IMR-90 (cell line): ENCODE data around the gene CHRM5. TPM values are rescaled to one million over a fixed set of nuclear protein-coding genes. Genes with fewer than 3 reads are reported as not detected.
A peak's percentile ranks its signal among the peaks of the same experiment; 100 is the strongest.

ENCODE experiments used
- ATAC-seq: fragments of 200-7000 bp; cut with Tn5 transposase; 2 replicates; pipeline ENCODE4 v1.9.1; 2020; ENCODE audit warnings: low read depth, mild to moderate bottlenecking, moderate library complexity
- BruUV-seq: library from RNA; stranded (reverse); fragments of 400-500 nt; replicated peaks from 2 replicates; lab custom pipeline; 2021; lab: Mats Ljungman, UMichigan
- CTCF ChIA-PET: fragments of 300-600 bp; formaldehyde crosslinking; extraction: SDS; loops from one replicate; lab custom pipeline; 2021; ENCODE audit warnings: antibody characterized with exemption; lab: Yijun Ruan, JAX
- POLR2A ChIA-PET: fragments of 300-600 bp; sonication (Branson Sonifier 250); formaldehyde crosslinking; loops from one replicate; lab custom pipeline; 2022; ENCODE audit warnings: antibody characterized with exemption; ENCODE audit not compliant: unreplicated experiment; lab: Charles Lee
- DNase-seq: peaks from one replicate; pipeline ENCODE4 v3.0.0; 2013
- H2AFZ ChIP-seq: replicated peaks from 2 replicates; pipeline ENCODE3; 2013; ENCODE audit warnings: low read length, mild to moderate bottlenecking; ENCODE audit not compliant: poor library complexity
- H2AK5ac ChIP-seq: 2 replicates; pipeline ENCODE4 v1.6.1; 2013; ENCODE audit warnings: low read depth, low read length, inconsistent platforms
- H2AK9ac ChIP-seq: replicated peaks from 2 replicates; pipeline ENCODE3; 2013; ENCODE audit warnings: mild to moderate bottlenecking, low read depth, low read length, moderate library complexity; ENCODE audit not compliant: poor library complexity
- H2BK120ac ChIP-seq: 2 replicates; pipeline ENCODE4 v1.6.1; 2013; ENCODE audit warnings: low read depth, low read length, inconsistent platforms
- H2BK15ac ChIP-seq: 3 replicates; pipeline ENCODE4 v1.6.1; 2013; ENCODE audit warnings: low read depth, low read length, inconsistent platforms
- H2BK20ac ChIP-seq: 2 replicates; pipeline ENCODE4 v1.6.1; 2013; ENCODE audit warnings: low read depth, mild to moderate bottlenecking, inconsistent platforms, low read length, moderate library complexity
- H2BK5ac ChIP-seq: 2 replicates; pipeline ENCODE4 v1.6.1; 2013; ENCODE audit warnings: mild to moderate bottlenecking, low read depth, low read length, inconsistent platforms; ENCODE audit not compliant: poor library complexity, severe bottlenecking
- H3K14ac ChIP-seq: replicated peaks from 2 replicates; pipeline ENCODE4 v1.6.1; 2013; ENCODE audit warnings: low read depth, low read length, inconsistent platforms
- H3K18ac ChIP-seq: 2 replicates; pipeline ENCODE4 v1.6.1; 2013; ENCODE audit warnings: low read depth, low read length, control low read depth
- H3K23ac ChIP-seq: 2 replicates; pipeline ENCODE4 v1.6.1; 2013; ENCODE audit warnings: low read depth, low read length, inconsistent platforms
- H3K27ac ChIP-seq: 2 replicates; pipeline ENCODE4 v1.5.1; 2013; ENCODE audit warnings: mild to moderate bottlenecking, control low read depth, low read length; ENCODE audit not compliant: insufficient read depth
- H3K27me3 ChIP-seq: 2 replicates; pipeline ENCODE4 v1.6.1; 2013; ENCODE audit warnings: low read length; ENCODE audit not compliant: control insufficient read depth, insufficient read depth
- H3K36me3 ChIP-seq: 2 replicates; pipeline ENCODE4 v1.6.1; 2013; ENCODE audit warnings: low read length, mixed read lengths; ENCODE audit not compliant: control insufficient read depth, insufficient read depth
- H3K4ac ChIP-seq: 2 replicates; pipeline ENCODE4 v1.6.1; 2013; ENCODE audit warnings: low read depth, low read length, inconsistent platforms
- H3K4me1 ChIP-seq: 2 replicates; pipeline ENCODE4 v1.6.1; 2013; ENCODE audit warnings: low read length, mixed read lengths; ENCODE audit not compliant: control insufficient read depth, insufficient read depth
- H3K4me2 ChIP-seq: 2 replicates; pipeline ENCODE4 v1.6.1; 2013; ENCODE audit warnings: low read depth, mild to moderate bottlenecking, control low read depth, low read length, moderate library complexity
- H3K4me3 ChIP-seq: 2 replicates; pipeline ENCODE4 v1.5.1; 2013; ENCODE audit warnings: low read depth, mild to moderate bottlenecking, control low read depth, low read length, moderate library complexity; ENCODE audit not compliant: insufficient read depth
- H3K56ac ChIP-seq: 2 replicates; pipeline ENCODE4 v1.6.1; 2013; ENCODE audit warnings: low read length, inconsistent platforms; ENCODE audit not compliant: insufficient read depth; ENCODE audit errors: extremely low read depth
- H3K79me1 ChIP-seq, 2 experiments: 2 replicates each; pipeline ENCODE4 v1.6.1; 2013; ENCODE audit warnings: low read length in 2 of 2, inconsistent platforms in 1 of 2, low read depth in 1 of 2
- H3K9ac ChIP-seq: 2 replicates; pipeline ENCODE4 v1.6.1; 2013; ENCODE audit warnings: low read depth, low read length, control low read depth
- H3K9me1 ChIP-seq: 2 replicates; pipeline ENCODE4 v1.6.1; 2013; ENCODE audit warnings: low read length, inconsistent platforms; ENCODE audit not compliant: insufficient read depth
- H3K9me3 ChIP-seq: 2 replicates; pipeline ENCODE4 v1.6.1; 2013; ENCODE audit warnings: low read length; ENCODE audit not compliant: control insufficient read depth, insufficient read depth
- H4K20me1 ChIP-seq: 2 replicates; pipeline ENCODE4 v1.6.1; 2013; ENCODE audit warnings: low read length, inconsistent platforms; ENCODE audit not compliant: insufficient read depth
- H4K5ac ChIP-seq: 2 replicates; pipeline ENCODE4 v1.6.1; 2013; ENCODE audit warnings: mild to moderate bottlenecking, low read depth, low read length, control low read depth
- H4K8ac ChIP-seq, 2 experiments: 2 replicates each; pipeline ENCODE4 v1.6.1; 2013; ENCODE audit warnings: low read depth in 2 of 2, low read length in 2 of 2, control low read depth in 1 of 2, inconsistent platforms in 1 of 2
- H4K91ac ChIP-seq: 2 replicates; pipeline ENCODE4 v1.6.1; 2013; ENCODE audit warnings: low read depth, low read length, inconsistent platforms; ENCODE audit not compliant: insufficient read depth
- BHLHE40 ChIP-seq: fragments of 150-350 bp; IDR thresholded peaks from 2 replicates; pipeline ENCODE4 v1.6.1; 2016; ENCODE audit warnings: mild to moderate bottlenecking, low read depth, low read length
- CHD1 ChIP-seq: IDR thresholded peaks from 2 replicates; pipeline ENCODE4 v1.6.1; 2012; ENCODE audit warnings: low read depth, low read length, improper control_type of control experiment
- ELK1 ChIP-seq: fragments of 150-350 bp; IDR thresholded peaks from 2 replicates; pipeline ENCODE4 v1.6.1; 2016; ENCODE audit warnings: low read depth, mild to moderate bottlenecking, low read length, moderate library complexity, borderline replicate concordance
- FOS ChIP-seq: fragments of 150-350 bp; IDR thresholded peaks from 2 replicates; pipeline ENCODE4 v1.6.1; 2016; ENCODE audit warnings: low read depth, low read length
- MXI1 ChIP-seq: IDR thresholded peaks from 2 replicates; pipeline ENCODE4 v1.6.1; 2012; ENCODE audit warnings: low read depth, mild to moderate bottlenecking, low read length, moderate library complexity, borderline replicate concordance
- RAD21 ChIP-seq: IDR thresholded peaks from 2 replicates; pipeline ENCODE4 v1.6.1; 2012; ENCODE audit warnings: low read length, improper control_type of control experiment
- SMC3 ChIP-seq: fragments of 150-350 bp; IDR thresholded peaks from 2 replicates; pipeline ENCODE4 v1.6.1; 2016; ENCODE audit warnings: low read depth, mild to moderate bottlenecking, antibody characterized with exemption, low read length, moderate library complexity
- WGBS, 2 experiments: methylation state at CpG; one replicate each; pipeline versions ENCODE4 v1.1.5 to v1.1.7; 2013; ENCODE audit warnings: missing lambda C conversion rate in 2 of 2; ENCODE audit not compliant: insufficient read length in 1 of 2; ENCODE audit errors: extremely low coverage in 2 of 2; 5-methylcytosine and 5-hydroxymethylcytosine counted together
- dilution Hi-C: fragments of 300-500 bp; cut with HindIII; formaldehyde crosslinking; loops from one replicate; pipeline ENCODE4 v1.14.3; 2018; ENCODE audit warnings: low sequenced_read_pairs; ENCODE audit not compliant: unreplicated experiment
- in situ Hi-C: fragments of 300-500 bp; cut with MboI; formaldehyde crosslinking; loops from 3 replicates; pipeline ENCODE4 v1.14.3; 2019; ENCODE audit warnings: low sequenced_read_pairs, inconsistent platforms, mixed read lengths
- intact Hi-C: fragments of 100-400 bp; cut with micrococcal nuclease; formaldehyde crosslinking; loops from 2 replicates; pipeline ENCODE4 v1.10.0; 2022
- polyA plus RNA-seq, 3 experiments: library from polyadenylated mRNA; depleted of rRNA; stranded (reverse); fragments of >200 nt; gene quantifications; 2 replicates each; pipeline ENCODE4 v1.2.3, GENCODE V29; 2012; ENCODE audit warnings: low replicate concordance in 1 of 3
- total RNA-seq: library from RNA; depleted of rRNA; stranded (reverse); fragments of >200 nt; gene quantifications from 2 replicates; pipeline ENCODE4 v1.2.3, GENCODE V29; 2012
- TF ChIP-seq, protein P1 (sequence below): conservative IDR thresholded peaks from 2 replicates; pipeline ENCODE4 v1.5.1; 2012; ENCODE audit warnings: mild to moderate bottlenecking, low read depth, low read length, improper control_type of control experiment

Gene CHRM5
- total and polyA plus RNA-seq, 2 of the 4 experiments (the other 2 are of a cell fraction) = under 0.01 to 0.03 TPM

DNA sequence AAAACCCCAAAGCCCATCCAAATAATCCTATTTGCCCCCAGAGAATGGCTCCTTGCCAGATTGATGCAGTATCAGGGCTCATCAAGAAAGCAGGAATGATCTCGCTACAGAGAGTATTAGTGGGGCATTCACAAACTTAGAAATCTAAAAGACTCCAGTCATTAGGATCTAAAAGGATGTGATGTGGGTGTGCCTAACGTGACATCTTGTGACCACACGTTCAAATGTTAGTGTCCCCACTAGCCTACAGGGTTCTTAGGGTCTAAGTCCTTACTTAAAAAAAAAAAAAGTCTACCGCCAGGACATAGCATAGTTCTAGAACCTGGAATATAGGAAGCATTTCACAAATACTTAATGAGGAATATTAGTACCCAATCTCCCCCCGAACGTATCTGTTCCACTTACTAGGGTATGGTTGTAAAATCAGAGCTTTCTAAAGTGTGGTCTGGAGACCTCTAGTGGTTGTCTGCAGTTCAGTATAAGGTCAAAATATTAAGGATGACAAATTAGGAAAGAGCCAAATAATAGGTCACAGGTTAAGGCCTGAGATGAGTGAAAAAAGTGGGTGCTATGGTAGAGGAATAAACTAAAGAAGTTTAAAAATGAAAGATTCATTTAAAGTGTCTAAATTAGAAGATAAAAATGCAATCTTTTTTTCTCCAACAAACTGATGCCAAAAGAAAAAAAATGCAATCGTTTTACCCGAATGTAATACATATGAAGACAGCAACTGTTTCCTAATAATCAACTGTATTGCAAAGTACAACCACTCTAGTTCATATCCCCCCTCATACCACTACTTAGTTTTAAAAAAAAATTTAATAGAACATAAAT, 4.2 kb upstream of the CHRM5 start:
- POLR2A ChIA-PET = no interaction called here

More for the DNA sequence above, 4.2 kb upstream of the CHRM5 start:
- Histone ChIP-seq H2BK120ac (no peak overlapping the region), H4K5ac (no peak overlapping the region), H3K36me3 (no peaks in the 10 kb centered on the region), H2BK5ac (no peak overlapping the region), H3K27ac (no peak overlapping the region), H4K20me1 (0 out of 2 replicates have a peak, but pooled peaks cover 3% of the 10 kb centered on the region), H3K4ac (no peak overlapping the region), H4K8ac (no peak overlapping the region), H3K27me3 (no peaks in the 10 kb centered on the region), H2BK20ac (no peak overlapping the region), H2BK15ac (no peak overlapping the region), H3K4me1 (no peaks in the 10 kb centered on the region), H2AFZ (no peak overlapping the region), H4K91ac (no peak overlapping the region), H3K4me3 (no peak overlapping the region), H3K18ac (no peak overlapping the region), H2AK5ac (no peak overlapping the region), H3K23ac (no peak overlapping the region), H2AK9ac (no peak overlapping the region), H3K9me1 (no peaks in the 10 kb centered on the region), H3K4me2 (no peak overlapping the region), H3K14ac (no peak overlapping the region), H3K79me1 (no peaks in the 10 kb centered on the region; a peak in 1 of 4 replicates), H3K9ac (no peak overlapping the region), H3K56ac (no peak overlapping the region), H3K9me3 (no peaks in the 10 kb centered on the region)
- peak; percentile 81 for ATAC-seq
- no CpG with 5 or more reads among the region's 8 CpGs for WGBS, 2 experiments
- in situ Hi-C loops (loop anchor here (5.0 kb wide), 1 partner anchor 227 kb away; no protein-coding TSS in a partner anchor), dilution Hi-C loops (no loop called here), intact Hi-C loops (loop anchor here (5.0 kb wide), 1 partner anchor 227 kb away; no protein-coding TSS in a partner anchor)
- BruUV-seq = no TSS peak
- peak; percentile 37 for DNase-seq
- CTCF ChIA-PET = interaction anchor here (0.6 to 1.4 kb wide), 10 partner anchors 13 to 1293 kb away, joined by 3 to 8 read pairs (median 4); no protein-coding TSS in a partner anchor
- peak; percentile 56 for TF ChIP-seq SMC3
- TF ChIP-seq ELK1 = no peak
- peak; percentile 64 for TF ChIP-seq RAD21
- no peak for TF ChIP-seq MXI1
- TF ChIP-seq, protein P1, sequence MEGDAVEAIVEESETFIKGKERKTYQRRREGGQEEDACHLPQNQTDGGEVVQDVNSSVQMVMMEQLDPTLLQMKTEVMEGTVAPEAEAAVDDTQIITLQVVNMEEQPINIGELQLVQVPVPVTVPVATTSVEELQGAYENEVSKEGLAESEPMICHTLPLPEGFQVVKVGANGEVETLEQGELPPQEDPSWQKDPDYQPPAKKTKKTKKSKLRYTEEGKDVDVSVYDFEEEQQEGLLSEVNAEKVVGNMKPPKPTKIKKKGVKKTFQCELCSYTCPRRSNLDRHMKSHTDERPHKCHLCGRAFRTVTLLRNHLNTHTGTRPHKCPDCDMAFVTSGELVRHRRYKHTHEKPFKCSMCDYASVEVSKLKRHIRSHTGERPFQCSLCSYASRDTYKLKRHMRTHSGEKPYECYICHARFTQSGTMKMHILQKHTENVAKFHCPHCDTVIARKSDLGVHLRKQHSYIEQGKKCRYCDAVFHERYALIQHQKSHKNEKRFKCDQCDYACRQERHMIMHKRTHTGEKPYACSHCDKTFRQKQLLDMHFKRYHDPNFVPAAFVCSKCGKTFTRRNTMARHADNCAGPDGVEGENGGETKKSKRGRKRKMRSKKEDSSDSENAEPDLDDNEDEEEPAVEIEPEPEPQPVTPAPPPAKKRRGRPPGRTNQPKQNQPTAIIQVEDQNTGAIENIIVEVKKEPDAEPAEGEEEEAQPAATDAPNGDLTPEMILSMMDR = peak; percentile 64
- no peak for TF ChIP-seq FOS
- TF ChIP-seq BHLHE40 = no peak
- no peak for TF ChIP-seq CHD1
